GM12865 (cell line): ENCODE data around the gene BRD3.

Experiments used
- DNase-seq: peaks from one replicate; pipeline ENCODE4 v3.0.0; 2010; ENCODE audit warnings: low read depth
- H3K4me3 ChIP-seq: 2 replicates; pipeline ENCODE4 v1.5.1; 2011; ENCODE audit warnings: mild to moderate bottlenecking, low read depth, low read length, control low read depth
- CTCF ChIP-seq: IDR thresholded peaks from 2 replicates; pipeline ENCODE4 v1.5.1; 2011; ENCODE audit warnings: low read length, control low read depth, low read depth, inconsistent platforms; ENCODE audit not compliant: insufficient read depth; ENCODE audit errors: missing control alignments

BRD3 gene

GRCh38 chr9:134053401-134053871 lies 14.4 kb downstream of the BRD3 start:
- no peak for DNase-seq
- no peak overlapping the region for H3K4me3 ChIP-seq
- TF ChIP-seq CTCF, result no peak

DNA sequence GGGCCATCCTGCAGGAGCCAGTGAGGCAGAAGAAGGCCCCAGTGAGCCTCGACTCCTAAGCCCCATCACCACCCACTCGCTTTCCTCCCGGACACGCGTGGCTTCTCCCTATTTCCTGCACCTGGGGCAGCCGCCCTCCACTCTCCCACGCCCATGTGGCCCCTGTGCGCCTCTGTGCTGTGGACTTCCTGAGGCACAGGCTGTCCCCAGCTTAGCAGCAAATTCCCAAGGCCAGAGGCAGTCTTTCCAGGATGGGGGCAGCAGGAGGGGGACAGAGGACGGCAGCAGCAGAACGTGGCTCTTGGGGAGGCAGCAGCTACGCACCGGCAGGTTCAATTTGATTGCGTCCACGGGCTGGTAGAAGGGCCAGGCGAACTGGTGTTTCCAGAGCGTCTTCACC lies 14.9 kb downstream of the BRD3 start:
- no peak for DNase-seq
- no peak for TF ChIP-seq CTCF

DNA sequence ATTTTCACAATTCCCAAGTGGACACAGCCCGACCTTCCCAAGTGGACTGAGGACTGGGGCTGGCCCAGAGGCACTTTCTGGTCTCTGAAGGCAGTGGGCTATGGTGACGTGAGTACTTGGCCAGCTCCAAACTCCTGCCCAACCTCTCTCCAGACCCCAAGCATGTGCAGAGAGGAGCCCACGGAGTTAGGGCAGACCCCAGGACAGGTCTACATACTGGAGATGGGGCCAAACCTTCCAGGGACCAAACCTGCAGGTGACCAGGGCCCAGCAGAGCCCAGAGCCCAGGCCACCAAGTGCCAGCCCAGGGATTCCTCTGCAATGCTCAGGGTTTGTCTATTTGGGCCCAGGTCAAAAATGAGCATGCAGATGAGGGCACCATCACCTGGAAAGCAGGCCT lies 15.3 kb downstream of the BRD3 start:
- TF ChIP-seq CTCF, result no peak
- H3K4me3 ChIP-seq, result no peak overlapping the region
- DNase-seq, result no peak

More for the DNA sequence above, 14.9 kb downstream of the BRD3 start:
- no peak overlapping the region for H3K4me3 ChIP-seq

DNA sequence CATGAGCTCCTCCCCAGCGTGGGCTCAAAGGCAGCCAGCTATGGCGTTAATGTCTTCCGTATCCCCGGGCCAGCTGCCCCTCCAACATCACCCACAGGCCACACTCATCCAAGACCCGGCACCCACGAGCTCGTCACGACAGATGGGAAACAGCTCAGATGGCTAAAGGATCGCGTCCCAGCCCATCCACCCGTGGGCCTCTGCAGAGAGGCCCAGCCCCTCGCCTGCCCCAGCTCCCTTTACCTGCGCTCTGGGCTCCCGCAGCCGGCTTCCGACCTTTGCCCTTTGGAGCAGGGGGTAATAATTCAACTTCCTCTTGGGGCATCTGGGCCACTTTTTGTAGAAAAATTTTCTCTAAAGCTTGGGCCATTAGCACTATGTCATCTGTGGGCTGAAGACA lies 16.5 kb downstream of the BRD3 start:
- H3K4me3 ChIP-seq, result no peak overlapping the region
- DNase-seq, result no peak
- TF ChIP-seq CTCF, result no peak

GRCh38 chr9:134050726-134051125 lies 17.1 kb downstream of the BRD3 start:
- DNase-seq, result no peak
- no peak for TF ChIP-seq CTCF
- no peak overlapping the region for H3K4me3 ChIP-seq

GRCh38 chr9:134049772-134050588 lies 17.8 kb downstream of the BRD3 start:
- H3K4me3 ChIP-seq, result no peak overlapping the region
- TF ChIP-seq CTCF, result no peak
- DNase-seq, result no peak

DNA sequence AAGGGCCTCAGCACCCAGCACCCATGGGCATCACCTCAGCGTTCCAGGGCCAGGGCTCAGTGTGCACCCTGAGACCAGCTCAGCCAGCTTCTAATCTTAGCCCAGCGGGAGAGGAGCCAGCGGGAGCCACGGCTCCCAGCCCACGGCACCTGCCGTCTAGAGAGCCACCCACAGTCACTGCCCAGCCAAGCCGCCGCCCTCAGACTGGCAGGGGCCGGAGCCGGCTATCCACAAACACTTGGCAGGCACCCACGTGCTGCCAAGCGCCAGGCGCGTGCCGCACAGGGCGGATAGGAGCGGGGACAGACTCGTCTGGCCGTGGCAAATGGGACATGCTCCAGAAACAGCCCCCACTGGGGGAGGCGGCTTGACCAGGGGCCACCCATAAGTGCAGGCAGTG lies 18.6 kb downstream of the BRD3 start:
- DNase-seq, result no peak
- TF ChIP-seq CTCF, result no peak

More for the DNA sequence above, 18.6 kb downstream of the BRD3 start:
- H3K4me3 ChIP-seq, result no peak overlapping the region
